Left ventricle myocardium inferior (tissue), 1 donor: ENCODE results near the gene PLAAT5. TPM values are rescaled to one million over a fixed set of nuclear protein-coding genes. Genes with fewer than 3 reads are reported as not detected.
A peak's percentile ranks its signal among the peaks of the same experiment; 100 is the strongest.

Experiments used
- DNase-seq: peaks from one replicate; pipeline ENCODE4 v3.0.0-alpha.2; 2020
- H3K27ac ChIP-seq: fragments of 200-600 bp; replicated peaks from 2 replicates; pipeline ENCODE4 v1.8.0; 2021
- H3K27me3 ChIP-seq: fragments of 200-600 bp; 2 replicates; pipeline ENCODE4 v1.8.0; 2021; ENCODE audit warnings: low read depth
- H3K36me3 ChIP-seq: fragments of 200-600 bp; 2 replicates; pipeline ENCODE4 v1.8.0; 2021
- H3K4me1 ChIP-seq: fragments of 200-600 bp; 2 replicates; pipeline ENCODE4 v1.8.0; 2021
- H3K4me3 ChIP-seq: fragments of 200-600 bp; 2 replicates; pipeline ENCODE4 v1.8.0; 2021; ENCODE audit warnings: mild to moderate bottlenecking, moderate library complexity
- H3K9me3 ChIP-seq: fragments of 200-600 bp; replicated peaks from 2 replicates; pipeline ENCODE4 v1.8.0; 2021
- CTCF ChIP-seq: fragments of 200-600 bp; IDR thresholded peaks from 2 replicates; pipeline ENCODE4 v1.8.0; 2021; ENCODE audit warnings: antibody characterized with exemption, mild to moderate bottlenecking, borderline replicate concordance
- intact Hi-C: fragments of 100-400 bp; cut with micrococcal nuclease; formaldehyde crosslinking; loops from one replicate; pipeline ENCODE4 v1.11.0; 2022
- total RNA-seq: library from RNA; stranded (reverse); fragmentation: NEBNext Ultra II Directional; extraction: Animal tissue kit (Norgen Biotek cat#: 25700); gene quantifications from one replicate; pipeline ENCODE4 v1.2.1, GENCODE V29; 2021
- donor health status: DM: no; HTN: yes; CAD: no; lungs with severe emphysema.

The PLAAT5 gene
- total RNA-seq, 1 donor from 2014 or later, result 1.4 TPM

- H3K9me3 ChIP-seq, result peaks cover 7% of the 10 kb centered on the region
- peaks cover 3% of the 10 kb centered on the region for H3K27me3 ChIP-seq
- DNase-seq, result no peak
- no peaks in the 10 kb centered on the region for H3K36me3 ChIP-seq
- H3K4me1 ChIP-seq, result peaks cover 21% of the 10 kb centered on the region
- intact Hi-C loops, result no loop called here
- H3K4me3 ChIP-seq, result peak overlapping the region; percentile 70
- H3K27ac ChIP-seq, result peak overlapping the region; percentile 54
- TF ChIP-seq CTCF, result no peak
Measured at GRCh38 chr11:63491240-63491587, 247 bp upstream of the PLAAT5 start.

- intact Hi-C loops, result no loop called here
- no peak overlapping the region for H3K27ac ChIP-seq
Measured at GRCh38 chr11:63489879-63490278, 1.1 kb downstream of the PLAAT5 start.

GRCh38 chr11:63488789-63489188 is 2.2 kb downstream of the PLAAT5 start:
- H3K36me3 ChIP-seq, result no peaks in the 10 kb centered on the region
- peaks cover 21% of the 10 kb centered on the region for H3K4me1 ChIP-seq
- H3K9me3 ChIP-seq, result peaks cover 26% of the 10 kb centered on the region
- H3K27ac ChIP-seq, result no peak overlapping the region
- H3K27me3 ChIP-seq, result peaks cover 3% of the 10 kb centered on the region
- DNase-seq, result no peak
- no peak for TF ChIP-seq CTCF
- no peak overlapping the region for H3K4me3 ChIP-seq
- intact Hi-C loops, result no loop called here

More at GRCh38 chr11:63489879-63490278, 1.1 kb downstream of the PLAAT5 start:
- Histone ChIP-seq H3K36me3 (no peaks in the 10 kb centered on the region), H3K4me1 (peaks cover 21% of the 10 kb centered on the region), H3K27me3 (peaks cover 3% of the 10 kb centered on the region), H3K9me3 (peaks cover 21% of the 10 kb centered on the region), H3K4me3 (no peak overlapping the region)
- no peak for DNase-seq
- TF ChIP-seq CTCF, result no peak

- no peak overlapping the region for H3K4me3 ChIP-seq
- peaks cover 6% of the 10 kb centered on the region for H3K4me1 ChIP-seq
- H3K36me3 ChIP-seq, result no peaks in the 10 kb centered on the region
- H3K9me3 ChIP-seq, result peaks cover 26% of the 10 kb centered on the region
- no peak overlapping the region for H3K27ac ChIP-seq
- no peak for DNase-seq
- TF ChIP-seq CTCF, result no peak
- intact Hi-C loops, result no loop called here
- no peaks in the 10 kb centered on the region for H3K27me3 ChIP-seq
Measured at GRCh38 chr11:63485777-63486176, 5.2 kb downstream of the PLAAT5 start.

- no peaks in the 10 kb centered on the region for H3K27me3 ChIP-seq
Measured at GRCh38 chr11:63480039-63480438, 10.9 kb downstream of the PLAAT5 start.

More at GRCh38 chr11:63480039-63480438, 10.9 kb downstream of the PLAAT5 start:
- TF ChIP-seq CTCF, result no peak
- intact Hi-C loops, result no loop called here
- Histone ChIP-seq H3K4me3 (no peak overlapping the region), H3K4me1 (no peaks in the 10 kb centered on the region), H3K36me3 (no peaks in the 10 kb centered on the region), H3K9me3 (peaks cover 28% of the 10 kb centered on the region), H3K27ac (no peak overlapping the region)
- DNase-seq, result no peak
